Endodermal cell (in vitro differentiated cells): Measurements from ENCODE around the gene PRKACB. TPM values are rescaled to one million over a fixed set of nuclear protein-coding genes. Genes with fewer than 3 reads are reported as not detected.

ENCODE experiments used
- DNase-seq: peaks from one replicate; pipeline ENCODE4 v3.0.0-alpha.2; 2017
- H3K27ac ChIP-seq: 2 replicates; pipeline ENCODE4 v1.5.1; 2013; ENCODE audit warnings: mild to moderate bottlenecking, low read depth, low read length, moderate library complexity
- H3K27me3 ChIP-seq: 2 replicates; pipeline ENCODE4 v1.6.1; 2013; ENCODE audit warnings: mild to moderate bottlenecking, low read length, moderate library complexity; ENCODE audit not compliant: insufficient read depth, control insufficient read depth, poor library complexity, severe bottlenecking
- H3K36me3 ChIP-seq: 2 replicates; pipeline ENCODE4 v1.7.0; 2013; ENCODE audit warnings: mild to moderate bottlenecking, low read length, moderate library complexity; ENCODE audit not compliant: control insufficient read depth, insufficient read depth
- H3K4me1 ChIP-seq: one replicate; pipeline ENCODE4 v1.7.0; 2013; ENCODE audit warnings: low read length; ENCODE audit not compliant: control insufficient read depth, insufficient read depth
- H3K4me3 ChIP-seq: 2 replicates; pipeline ENCODE4 v1.5.1; 2013; ENCODE audit warnings: mild to moderate bottlenecking, low read length, moderate library complexity
- H3K9ac ChIP-seq: 2 replicates; pipeline ENCODE4 v1.6.1; 2013; ENCODE audit warnings: mild to moderate bottlenecking, low read length, moderate library complexity; ENCODE audit not compliant: poor library complexity, severe bottlenecking; ENCODE audit errors: extremely low read depth
- H3K9me3 ChIP-seq: 2 replicates; pipeline ENCODE4 v1.6.1; 2013; ENCODE audit warnings: mild to moderate bottlenecking, low read length, moderate library complexity; ENCODE audit not compliant: control insufficient read depth
- H3K27ac Mint-ChIP-seq: 2 replicates; pipeline ENCODE4 v1.8.0; 2020; ENCODE audit warnings: mixed read lengths
- H3K27me3 Mint-ChIP-seq: 2 replicates; pipeline ENCODE4 v1.8.0; 2021; ENCODE audit warnings: mild to moderate bottlenecking, mixed read lengths; ENCODE audit not compliant: insufficient read depth
- H3K36me3 Mint-ChIP-seq: 2 replicates; pipeline ENCODE4 v1.8.0; 2020; ENCODE audit warnings: low read depth, mixed read lengths
- H3K4me1 Mint-ChIP-seq: 2 replicates; pipeline ENCODE4 v1.8.0; 2020; ENCODE audit warnings: mixed read lengths
- H3K4me3 Mint-ChIP-seq: 2 replicates; pipeline ENCODE4 v1.8.0; 2020; ENCODE audit warnings: mild to moderate bottlenecking, moderate library complexity, mixed read lengths
- H3K9me3 Mint-ChIP-seq: 2 replicates; pipeline ENCODE4 v1.8.0; 2020; ENCODE audit warnings: mild to moderate bottlenecking, mixed read lengths
- CTCF ChIP-seq: fragments of 200-600 bp; sonication (generic); conservative IDR thresholded peaks from 2 replicates; pipeline ENCODE4 v1.5.0; 2021; ENCODE audit warnings: antibody characterized with exemption, mild to moderate bottlenecking
- WGBS, 2 experiments: methylation state at CpG; one replicate each; pipeline versions ENCODE4 v1.1.5 to v1.1.7; 2013; ENCODE audit warnings: missing lambda C conversion rate in 2 of 2, mixed read lengths in 1 of 2; ENCODE audit not compliant: insufficient coverage in 1 of 2, insufficient read length in 1 of 2; 5-methylcytosine and 5-hydroxymethylcytosine counted together
- total RNA-seq, 2 donors: library from RNA; stranded (reverse); fragmentation: NEBNext Ultra II Directional in 1 of 2; extraction: Animal tissue kit (Norgen Biotek cat#: 25700) in 1 of 2; gene quantifications; 2 replicates in 1 of 2; 3 replicates in 1 of 2; pipeline ENCODE4 v1.2.1, GENCODE V29; 2021

Gene PRKACB
- total RNA-seq, 2 donors from 2014 or later: 19.8 to 36.1 TPM

- Histone ChIP-seq H3K27ac (no peak overlapping the region), H3K36me3 (no peaks in the 10 kb centered on the region), H3K27me3 (no peaks in the 10 kb centered on the region), H3K9ac (no peak overlapping the region), H3K4me3 (no peak overlapping the region), H3K4me1 (no peaks in the 10 kb centered on the region), H3K9me3 (no peaks in the 10 kb centered on the region)
- Mint-ChIP-seq H3K4me1 (no peaks in the 10 kb centered on the region), H3K9me3 (no peaks in the 10 kb centered on the region), H3K36me3 (peaks cover 10% of the 10 kb centered on the region), H3K27ac (no peak overlapping the region), H3K27me3 (no peaks in the 10 kb centered on the region), H3K4me3 (no peak overlapping the region)
- DNase-seq: no peak
- TF ChIP-seq CTCF: no peak
These were observed 37.4 kb downstream of the PRKACB start for GRCh38 chr1:84181350-84182005.

GRCh38 chr1:84190455-84190854 lies 46.4 kb downstream of the PRKACB start:
- Histone ChIP-seq H3K4me3 (no peak overlapping the region), H3K9me3 (peaks cover 21% of the 10 kb centered on the region), H3K9ac (no peak overlapping the region), H3K27ac (no peak overlapping the region), H3K27me3 (no peaks in the 10 kb centered on the region), H3K36me3 (peaks cover 10% of the 10 kb centered on the region), H3K4me1 (no peaks in the 10 kb centered on the region)
- Mint-ChIP-seq H3K27ac (no peak overlapping the region), H3K9me3 (peaks cover 27% of the 10 kb centered on the region), H3K27me3 (no peaks in the 10 kb centered on the region), H3K36me3 (peaks cover 53% of the 10 kb centered on the region), H3K4me1 (peaks cover 1% of the 10 kb centered on the region), H3K4me3 (no peak overlapping the region)
- no CpG with 5 or more reads among the region's 1 CpG for WGBS, 2 experiments
- TF ChIP-seq CTCF: no peak
- no peak for DNase-seq

GRCh38 chr1:84192681-84193080 lies 48.6 kb downstream of the PRKACB start:
- H3K27ac ChIP-seq: no peak overlapping the region
- Mint-ChIP-seq H3K9me3 (peaks cover 27% of the 10 kb centered on the region), H3K27ac (no peak overlapping the region), H3K4me1 (no peaks in the 10 kb centered on the region), H3K4me3 (no peak overlapping the region), H3K36me3 (peaks cover 48% of the 10 kb centered on the region), H3K27me3 (no peaks in the 10 kb centered on the region)
- no peaks in the 10 kb centered on the region for H3K4me1 ChIP-seq
- no peak for TF ChIP-seq CTCF
- H3K36me3 ChIP-seq: peaks cover 14% of the 10 kb centered on the region
- H3K4me3 ChIP-seq: no peak overlapping the region
- no peak overlapping the region for H3K9ac ChIP-seq
- DNase-seq: no peak
- WGBS, 2 experiments: 65 to 100% methylated on average over 1 to 3 of the region's 3 CpGs
- H3K27me3 ChIP-seq: no peaks in the 10 kb centered on the region
- H3K9me3 ChIP-seq: peaks cover 21% of the 10 kb centered on the region
